Stimulated activated naive CD8-positive, alpha-beta T cell treated with anti-CD3 and anti-CD28 coated beads, Interleukin-15, Interleukin-2, amounts not matched to agents 100 ng/mL and 50 ng/mL, for 24 hours (primary cell): ENCODE results near the gene SMAD7.

Source experiments
- H3K27ac Mint-ChIP-seq: one replicate; pipeline ENCODE4 v1.8.0; 2021; ENCODE audit warnings: mild to moderate bottlenecking, mixed read lengths
- H3K27me3 Mint-ChIP-seq: one replicate; pipeline ENCODE4 v1.8.0; 2021; ENCODE audit warnings: mixed read lengths
- H3K36me3 Mint-ChIP-seq: one replicate; pipeline ENCODE4 v1.8.0; 2021; ENCODE audit warnings: low read depth, mixed read lengths
- H3K4me1 Mint-ChIP-seq: one replicate; pipeline ENCODE4 v1.8.0; 2021; ENCODE audit warnings: low read depth, mixed read lengths
- H3K4me3 Mint-ChIP-seq: one replicate; pipeline ENCODE4 v1.8.0; 2021; ENCODE audit warnings: mild to moderate bottlenecking, mixed read lengths
- H3K9me3 Mint-ChIP-seq: one replicate; pipeline ENCODE4 v1.8.0; 2021; ENCODE audit warnings: mixed read lengths

The SMAD7 gene

GRCh38 chr18:48901145-48902022, 49.4 kb downstream of the SMAD7 start:
- Mint-ChIP-seq H3K27ac (no peak overlapping the region), H3K9me3 (peaks cover 23% of the 10 kb centered on the region), H3K4me1 (peaks cover 21% of the 10 kb centered on the region), H3K27me3 (no peaks in the 10 kb centered on the region), H3K36me3 (peaks cover 10% of the 10 kb centered on the region), H3K4me3 (no peak overlapping the region)

- Mint-ChIP-seq H3K27me3 (no peaks in the 10 kb centered on the region), H3K27ac (no peak overlapping the region), H3K4me3 (no peak overlapping the region), H3K9me3 (peaks cover 22% of the 10 kb centered on the region), H3K4me1 (peaks cover 28% of the 10 kb centered on the region), H3K36me3 (peaks cover 10% of the 10 kb centered on the region)
Observed at GRCh38 chr18:48900469-48900868, 50.3 kb downstream of the SMAD7 start.

- Mint-ChIP-seq H3K4me3 (peak overlapping the region; percentile 17), H3K27me3 (no peaks in the 10 kb centered on the region), H3K36me3 (peaks cover 10% of the 10 kb centered on the region), H3K4me1 (peaks cover 28% of the 10 kb centered on the region), H3K9me3 (peaks cover 14% of the 10 kb centered on the region), H3K27ac (no peak overlapping the region)
Observed at GRCh38 chr18:48899558-48900174, 51.1 kb downstream of the SMAD7 start.

GRCh38 chr18:48898521-48898920, 52.2 kb downstream of the SMAD7 start:
- peaks cover 28% of the 10 kb centered on the region for H3K4me1 Mint-ChIP-seq
- peaks cover 7% of the 10 kb centered on the region for H3K9me3 Mint-ChIP-seq
- no peak overlapping the region for H3K27ac Mint-ChIP-seq
- no peak overlapping the region for H3K4me3 Mint-ChIP-seq
- H3K27me3 Mint-ChIP-seq: no peaks in the 10 kb centered on the region
- H3K36me3 Mint-ChIP-seq: peaks cover 4% of the 10 kb centered on the region

GRCh38 chr18:48897531-48897930, 53.2 kb downstream of the SMAD7 start:
- no peak overlapping the region for H3K4me3 Mint-ChIP-seq
- H3K36me3 Mint-ChIP-seq: peaks cover 4% of the 10 kb centered on the region
- H3K9me3 Mint-ChIP-seq: peaks cover 7% of the 10 kb centered on the region
- H3K27me3 Mint-ChIP-seq: no peaks in the 10 kb centered on the region
- H3K4me1 Mint-ChIP-seq: peaks cover 28% of the 10 kb centered on the region
- H3K27ac Mint-ChIP-seq: no peak overlapping the region

- H3K27ac Mint-ChIP-seq: peak overlapping the region; percentile 43
- H3K9me3 Mint-ChIP-seq: peaks cover 7% of the 10 kb centered on the region
- peaks cover 4% of the 10 kb centered on the region for H3K36me3 Mint-ChIP-seq
- no peaks in the 10 kb centered on the region for H3K27me3 Mint-ChIP-seq
- no peak overlapping the region for H3K4me3 Mint-ChIP-seq
- peaks cover 28% of the 10 kb centered on the region for H3K4me1 Mint-ChIP-seq
Observed at GRCh38 chr18:48896875-48897511, 53.8 kb downstream of the SMAD7 start.

GRCh38 chr18:48896326-48896874, 54.4 kb downstream of the SMAD7 start:
- peaks cover 28% of the 10 kb centered on the region for H3K4me1 Mint-ChIP-seq
- peaks cover 4% of the 10 kb centered on the region for H3K36me3 Mint-ChIP-seq
- H3K27me3 Mint-ChIP-seq: no peaks in the 10 kb centered on the region
- H3K9me3 Mint-ChIP-seq: peaks cover 7% of the 10 kb centered on the region
- peak overlapping the region; percentile 43 for H3K27ac Mint-ChIP-seq
- H3K4me3 Mint-ChIP-seq: no peak overlapping the region

- H3K4me3 Mint-ChIP-seq: no peak overlapping the region
- no peaks in the 10 kb centered on the region for H3K27me3 Mint-ChIP-seq
- H3K9me3 Mint-ChIP-seq: peaks cover 6% of the 10 kb centered on the region
Observed at GRCh38 chr18:48894799-48895346, 55.9 kb downstream of the SMAD7 start.

GRCh38 chr18:48893608-48894600, 56.9 kb downstream of the SMAD7 start:
- Mint-ChIP-seq H3K27me3 (no peaks in the 10 kb centered on the region), H3K27ac (no peak overlapping the region), H3K4me3 (no peak overlapping the region), H3K4me1 (peaks cover 16% of the 10 kb centered on the region), H3K36me3 (no peaks in the 10 kb centered on the region), H3K9me3 (no peaks in the 10 kb centered on the region)

More at GRCh38 chr18:48894799-48895346, 55.9 kb downstream of the SMAD7 start:
- H3K27ac Mint-ChIP-seq: no peak overlapping the region
- peaks cover 21% of the 10 kb centered on the region for H3K4me1 Mint-ChIP-seq
- peaks cover 4% of the 10 kb centered on the region for H3K36me3 Mint-ChIP-seq

GRCh38 chr18:48893061-48893607, 57.6 kb downstream of the SMAD7 start:
- H3K36me3 Mint-ChIP-seq: no peaks in the 10 kb centered on the region
- H3K4me1 Mint-ChIP-seq: peaks cover 16% of the 10 kb centered on the region
- H3K9me3 Mint-ChIP-seq: no peaks in the 10 kb centered on the region
- no peak overlapping the region for H3K4me3 Mint-ChIP-seq
- no peaks in the 10 kb centered on the region for H3K27me3 Mint-ChIP-seq
- no peak overlapping the region for H3K27ac Mint-ChIP-seq

GRCh38 chr18:48892146-48892855, 58.5 kb downstream of the SMAD7 start:
- Mint-ChIP-seq H3K27ac (no peak overlapping the region), H3K27me3 (no peaks in the 10 kb centered on the region), H3K36me3 (no peaks in the 10 kb centered on the region), H3K4me1 (peaks cover 16% of the 10 kb centered on the region), H3K4me3 (no peak overlapping the region), H3K9me3 (no peaks in the 10 kb centered on the region)

GRCh38 chr18:48891721-48892120, 59.0 kb downstream of the SMAD7 start:
- Mint-ChIP-seq H3K27ac (no peak overlapping the region), H3K4me1 (peaks cover 10% of the 10 kb centered on the region), H3K9me3 (no peaks in the 10 kb centered on the region)

More at GRCh38 chr18:48891721-48892120, 59.0 kb downstream of the SMAD7 start:
- no peaks in the 10 kb centered on the region for H3K27me3 Mint-ChIP-seq
- H3K36me3 Mint-ChIP-seq: no peaks in the 10 kb centered on the region
- H3K4me3 Mint-ChIP-seq: no peak overlapping the region
